Transverse colon (tissue), 4 donors: Measurements from ENCODE around the gene MORC1.

Experiments
- POLR2A ChIP-seq: fragments of 450-650 bp; IDR thresholded peaks from one replicate; pipeline ENCODE4 v1.6.1; 2016; ENCODE audit warnings: antibody characterized with exemption, mild to moderate bottlenecking, moderate library complexity
- POLR2AphosphoS5 ChIP-seq, 3 donors: sonication (generic); formaldehyde crosslinking; IDR thresholded peaks; one replicate each; pipeline ENCODE4 v1.6.1; 2016; ENCODE audit warnings: antibody characterized with exemption in 3 of 3
- TF ChIP-seq, protein P1 (sequence below), 5 experiments: fragments of 200-600 bp in 3 of 5; fragments of 450-650 bp in 2 of 5; sonication (generic) in 3 of 5; IDR thresholded peaks; 1 replicate in 2 of 5; 2 replicates in 3 of 5; pipeline ENCODE4 v1.5.1; 2016 to 2017; ENCODE audit warnings: antibody characterized with exemption in 5 of 5, inconsistent platforms in 3 of 5, mild to moderate bottlenecking in 2 of 5, moderate library complexity in 1 of 5

DNA sequence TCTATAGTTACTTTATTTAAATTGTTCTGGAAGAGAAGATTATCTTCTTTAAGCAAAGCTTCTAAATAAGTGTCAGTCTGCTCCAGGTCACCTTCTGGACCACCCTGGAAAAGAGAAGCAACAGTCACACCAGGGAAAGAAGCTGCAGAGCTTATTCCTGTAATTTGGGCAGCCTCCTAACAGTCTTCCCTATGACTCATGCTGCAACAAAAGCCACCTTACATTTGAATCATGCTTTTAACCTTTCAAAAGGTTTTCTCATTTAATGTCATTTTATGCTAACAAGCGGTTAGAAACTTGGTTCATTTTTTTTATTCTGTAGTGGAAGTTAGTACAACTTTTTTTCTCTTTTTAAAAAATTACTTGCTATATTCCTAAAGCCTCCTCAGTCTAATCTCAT lies 158.9 kb downstream of the MORC1 start:
- no peak for TF ChIP-seq POLR2A
- TF ChIP-seq, protein P1, sequence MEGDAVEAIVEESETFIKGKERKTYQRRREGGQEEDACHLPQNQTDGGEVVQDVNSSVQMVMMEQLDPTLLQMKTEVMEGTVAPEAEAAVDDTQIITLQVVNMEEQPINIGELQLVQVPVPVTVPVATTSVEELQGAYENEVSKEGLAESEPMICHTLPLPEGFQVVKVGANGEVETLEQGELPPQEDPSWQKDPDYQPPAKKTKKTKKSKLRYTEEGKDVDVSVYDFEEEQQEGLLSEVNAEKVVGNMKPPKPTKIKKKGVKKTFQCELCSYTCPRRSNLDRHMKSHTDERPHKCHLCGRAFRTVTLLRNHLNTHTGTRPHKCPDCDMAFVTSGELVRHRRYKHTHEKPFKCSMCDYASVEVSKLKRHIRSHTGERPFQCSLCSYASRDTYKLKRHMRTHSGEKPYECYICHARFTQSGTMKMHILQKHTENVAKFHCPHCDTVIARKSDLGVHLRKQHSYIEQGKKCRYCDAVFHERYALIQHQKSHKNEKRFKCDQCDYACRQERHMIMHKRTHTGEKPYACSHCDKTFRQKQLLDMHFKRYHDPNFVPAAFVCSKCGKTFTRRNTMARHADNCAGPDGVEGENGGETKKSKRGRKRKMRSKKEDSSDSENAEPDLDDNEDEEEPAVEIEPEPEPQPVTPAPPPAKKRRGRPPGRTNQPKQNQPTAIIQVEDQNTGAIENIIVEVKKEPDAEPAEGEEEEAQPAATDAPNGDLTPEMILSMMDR (IDR thresholded peaks at IDR 0.05): no peak
- TF ChIP-seq POLR2AphosphoS5 (IDR thresholded peaks at IDR 0.05): no peak
